Fibroblast of skin of left biceps (primary cell): Measurements from ENCODE around the gene AURKAIP1.

ENCODE experiments used
- DNase-seq, 2 experiments: peaks; one replicate each; pipeline ENCODE4 v3.0.0-alpha.2; 2013; ENCODE audit warnings: low read depth in 2 of 2

The AURKAIP1 gene

DNA sequence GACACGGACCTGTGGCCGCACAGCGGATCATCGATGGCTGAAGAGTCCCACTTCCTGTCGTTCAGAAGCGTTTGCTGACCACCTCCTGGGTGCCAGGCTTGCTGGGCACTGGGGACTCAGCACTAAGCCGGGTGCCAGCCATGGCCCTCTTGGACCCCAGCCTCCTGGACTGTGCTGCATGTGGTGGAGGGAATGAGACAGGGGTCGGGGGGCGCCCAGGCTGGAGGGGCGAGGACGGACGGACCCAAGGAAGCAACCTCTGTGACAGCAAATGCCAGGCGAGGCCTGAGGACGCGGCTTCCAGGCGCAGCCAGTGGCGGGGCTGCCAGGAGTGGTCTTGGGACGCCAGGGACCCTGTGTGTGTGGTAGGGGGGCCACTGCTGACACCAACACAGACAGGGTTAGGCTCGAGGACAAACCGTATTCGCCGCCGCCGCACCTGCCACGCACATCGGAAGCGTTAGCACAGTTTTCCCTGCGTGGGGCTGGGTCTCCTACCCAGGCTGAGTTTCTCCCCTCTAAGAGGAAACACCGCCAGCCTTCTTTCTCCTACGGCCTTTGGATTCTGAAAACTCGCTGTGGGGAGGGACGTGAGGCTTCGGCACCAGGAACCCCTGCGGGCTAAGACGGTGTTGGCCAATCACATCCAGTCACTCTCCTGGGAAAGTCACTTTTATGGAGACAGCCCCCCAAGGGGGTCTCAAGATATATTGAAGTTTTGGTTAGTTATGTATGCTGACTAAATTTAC lies 13.6 kb downstream of the AURKAIP1 start:
- DNase-seq, result no peak

GRCh38 chr1:1360506-1361169 lies 14.4 kb downstream of the AURKAIP1 start:
- DNase-seq, result peak; percentile 71 to 73

- peak; percentile 38 for DNase-seq
Measured at GRCh38 chr1:1359664-1360468, 15.1 kb downstream of the AURKAIP1 start.

DNA sequence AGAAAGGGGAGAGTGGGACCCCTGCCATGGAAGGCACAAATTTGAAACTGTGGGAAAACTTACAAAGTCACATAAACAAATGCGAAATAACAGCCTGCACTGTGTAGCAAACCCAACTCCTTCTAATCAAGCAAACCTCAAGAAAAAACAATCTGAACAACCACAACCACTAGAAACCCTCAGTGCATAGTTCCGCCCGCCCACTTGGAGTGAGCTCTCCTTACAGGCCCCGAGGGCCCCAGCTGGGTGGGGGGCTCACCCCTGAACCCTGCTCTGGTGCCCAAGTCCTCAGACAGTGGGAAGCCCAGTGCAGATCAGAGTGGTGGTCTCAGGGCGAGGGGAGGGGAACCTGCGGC lies 15.7 kb downstream of the AURKAIP1 start:
- DNase-seq, result peak; percentile 31 to 39

DNA sequence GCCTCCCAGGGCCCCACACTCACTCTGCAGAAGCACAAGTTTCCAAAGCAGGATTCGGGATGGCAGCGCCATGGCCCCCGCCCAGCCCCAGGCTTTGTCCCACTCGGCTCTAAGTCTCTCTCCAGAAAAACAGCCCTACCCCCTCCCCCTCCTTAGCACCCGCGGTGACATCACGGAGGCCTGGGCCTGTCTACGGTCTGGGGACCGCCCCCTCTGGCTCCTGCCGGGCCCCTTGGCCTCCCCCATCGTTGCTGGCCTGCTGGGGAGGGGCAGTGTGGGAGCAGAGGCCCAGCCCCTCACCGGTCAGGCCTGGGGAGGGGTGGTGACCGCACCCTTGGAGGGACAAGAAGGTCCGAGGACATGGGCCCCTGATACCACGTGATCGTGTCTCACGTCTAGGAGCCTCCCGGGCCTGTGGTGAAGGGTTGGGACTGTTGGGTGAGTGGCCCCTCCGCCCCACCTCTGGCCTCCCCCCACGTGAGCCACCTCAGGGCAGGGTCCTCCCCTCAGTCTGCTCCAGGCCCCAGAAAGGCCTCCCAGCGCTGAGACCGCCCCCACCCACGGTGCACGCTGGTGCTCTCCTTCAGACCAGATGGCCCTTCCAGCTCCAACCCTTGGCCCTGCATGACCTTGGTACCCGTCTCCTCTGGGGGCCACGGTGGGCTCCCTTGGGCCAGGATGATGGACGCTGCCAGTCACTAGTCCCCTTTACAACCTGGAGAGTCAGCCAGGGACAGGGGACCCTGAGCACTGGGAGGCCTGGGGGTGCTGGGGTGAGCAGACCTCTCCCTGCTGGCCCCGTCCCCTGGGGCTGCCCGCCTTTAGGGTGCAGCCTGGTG lies 16.4 kb downstream of the AURKAIP1 start, which contains the start of gene MXRA8:
Gene MXRA8, minus strand, starts transcription at position 123 of the 839 bp plus-strand sequence. Its CDS starts 51 bp downstream, at position 72.
- DNase-seq, result peak; percentile 63 to 69

- DNase-seq, result no peak
Measured at GRCh38 chr1:1357871-1358432, 17.1 kb downstream of the AURKAIP1 start.

GRCh38 chr1:1356796-1357401 lies 18.1 kb downstream of the AURKAIP1 start:
- DNase-seq, result no peak

GRCh38 chr1:1356166-1356795 lies 18.7 kb downstream of the AURKAIP1 start:
- DNase-seq, result no peak

DNA sequence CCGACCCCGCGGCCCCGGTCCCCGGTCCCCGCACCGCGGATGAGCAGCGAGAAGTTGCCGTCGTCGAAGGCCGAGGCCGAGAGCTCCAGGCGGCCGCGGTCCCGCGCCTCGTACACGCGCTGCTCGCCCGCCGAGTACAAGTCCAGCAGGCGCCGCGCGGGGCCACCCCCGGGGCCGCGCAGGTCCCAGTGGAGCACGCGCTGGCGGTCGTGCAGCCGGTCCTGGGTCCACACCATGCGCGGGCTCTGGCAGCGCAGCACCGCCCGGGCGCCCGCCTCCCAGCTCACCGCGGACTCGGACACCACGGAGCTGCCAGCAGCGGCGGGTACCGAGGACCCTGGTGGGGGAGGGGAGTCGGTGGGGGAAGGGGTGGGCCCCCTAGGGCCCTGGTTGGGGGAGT lies 19.6 kb downstream of the AURKAIP1 start:
- no peak for DNase-seq

DNA sequence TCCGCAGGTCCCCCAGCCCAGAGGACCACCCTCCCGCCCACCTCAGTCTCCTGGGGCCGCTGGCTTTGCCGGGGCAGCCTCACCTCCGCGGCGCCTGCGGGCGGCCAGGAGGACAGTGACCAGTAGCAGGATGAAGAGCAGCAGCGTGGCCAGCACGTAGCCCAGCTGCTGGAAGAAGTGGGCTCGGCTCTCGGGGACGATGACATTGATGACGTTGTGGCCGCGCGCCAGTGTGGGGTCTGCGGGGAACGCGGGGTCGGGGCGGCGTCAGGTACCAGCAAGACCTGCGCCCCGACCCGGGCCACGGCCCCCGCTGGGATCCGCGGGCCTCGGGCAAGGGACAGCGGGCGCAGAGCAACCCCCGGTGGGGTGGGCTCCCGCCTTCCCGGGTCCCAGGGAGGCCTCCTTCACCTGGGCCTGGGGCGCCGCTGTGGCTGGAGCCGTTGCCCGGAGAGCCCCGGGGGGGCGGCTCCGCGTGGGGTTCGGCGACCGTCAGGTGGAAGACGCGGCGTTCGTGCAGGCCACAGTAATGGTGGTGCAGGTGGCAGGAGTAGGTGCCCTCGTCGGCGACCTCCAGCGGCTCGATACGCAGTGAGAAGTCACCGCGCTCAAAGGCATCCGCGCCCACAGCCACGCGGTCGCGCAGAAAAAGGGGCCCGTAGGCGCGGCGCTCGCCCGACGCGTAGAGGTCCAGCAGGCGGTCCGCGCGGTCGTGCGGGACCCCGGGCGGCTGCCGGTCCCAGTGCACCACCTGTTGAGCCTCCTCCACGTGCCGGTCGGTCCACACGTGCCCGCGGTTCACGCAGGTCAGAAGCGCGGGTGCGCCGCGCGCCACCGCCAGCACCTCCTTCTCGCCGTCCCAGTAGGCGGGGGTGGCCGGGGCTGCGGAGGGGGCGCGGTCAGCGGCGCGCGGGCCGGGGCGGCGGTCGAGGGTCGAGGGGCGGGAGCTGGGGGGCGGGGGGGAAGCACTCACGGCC lies 20.4 kb downstream of the AURKAIP1 start:
- no peak for DNase-seq

DNA sequence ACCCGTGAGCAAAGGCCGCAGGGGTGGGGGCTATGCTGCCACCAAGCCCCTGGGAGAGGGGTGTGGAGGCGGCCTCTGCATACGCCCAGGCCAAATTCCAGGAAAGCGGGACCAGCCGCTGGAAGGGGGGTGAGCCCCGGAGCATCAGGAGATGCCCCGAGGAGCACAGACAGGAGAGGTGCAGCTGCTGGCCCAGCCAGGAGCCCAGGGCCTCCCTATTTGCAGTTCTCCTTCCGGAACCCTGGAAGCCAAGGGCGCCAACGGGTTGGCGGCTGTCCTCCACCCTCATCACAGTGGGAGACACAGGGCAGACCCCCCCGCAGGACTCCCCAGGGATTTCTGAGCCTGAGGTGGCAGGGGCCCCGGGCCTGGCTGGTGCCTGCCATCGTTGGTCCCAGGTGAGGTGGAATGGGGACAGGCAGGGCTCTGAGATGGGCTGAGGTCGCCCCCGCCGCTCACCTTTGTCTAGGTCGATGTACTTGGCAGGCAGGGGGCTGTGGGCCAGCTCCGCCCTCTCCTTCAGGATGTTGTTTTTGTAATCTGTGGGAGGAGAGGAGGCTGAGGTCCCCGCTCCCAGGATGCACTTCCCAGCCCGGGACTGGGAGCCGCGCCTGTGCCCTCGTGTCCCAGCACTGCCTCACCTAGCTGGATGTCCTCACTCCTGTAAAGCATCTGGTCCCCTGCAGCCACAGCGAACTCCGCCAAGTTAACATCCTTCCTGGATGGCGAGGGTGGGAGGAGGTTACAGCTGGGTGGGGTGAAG lies 21.4 kb downstream of the AURKAIP1 start:
- no peak for DNase-seq

DNA sequence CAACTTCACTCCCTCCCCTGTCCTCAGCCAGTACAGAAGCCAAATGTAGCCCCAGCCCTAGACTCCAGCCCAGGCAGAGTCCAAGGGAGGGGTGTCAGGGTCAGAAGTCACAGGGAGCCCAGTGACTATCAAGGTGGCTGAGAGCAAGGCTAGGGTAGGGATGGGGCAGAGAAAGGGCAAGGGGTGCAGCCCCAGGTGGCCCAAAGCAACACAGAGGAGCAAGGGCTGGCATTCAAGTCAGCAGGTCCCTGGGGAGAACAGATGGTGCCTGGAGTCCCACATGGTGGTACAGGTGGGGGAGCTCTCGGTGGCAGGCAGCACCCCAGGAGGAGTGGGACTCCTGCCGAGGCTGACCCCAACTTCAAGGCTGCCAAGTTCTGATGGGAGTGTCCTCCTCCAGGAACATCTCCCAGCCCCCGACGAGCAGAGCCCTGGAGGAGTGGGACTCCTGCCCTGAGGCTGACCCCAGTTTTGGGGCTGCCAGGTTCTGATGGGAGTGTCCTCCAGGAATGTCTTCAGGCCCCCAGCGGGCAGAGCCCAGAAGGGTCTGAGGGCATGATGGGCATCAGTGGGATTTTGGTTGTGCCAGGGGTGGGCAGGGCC lies 22.1 kb downstream of the AURKAIP1 start:
- DNase-seq, result no peak

DNA sequence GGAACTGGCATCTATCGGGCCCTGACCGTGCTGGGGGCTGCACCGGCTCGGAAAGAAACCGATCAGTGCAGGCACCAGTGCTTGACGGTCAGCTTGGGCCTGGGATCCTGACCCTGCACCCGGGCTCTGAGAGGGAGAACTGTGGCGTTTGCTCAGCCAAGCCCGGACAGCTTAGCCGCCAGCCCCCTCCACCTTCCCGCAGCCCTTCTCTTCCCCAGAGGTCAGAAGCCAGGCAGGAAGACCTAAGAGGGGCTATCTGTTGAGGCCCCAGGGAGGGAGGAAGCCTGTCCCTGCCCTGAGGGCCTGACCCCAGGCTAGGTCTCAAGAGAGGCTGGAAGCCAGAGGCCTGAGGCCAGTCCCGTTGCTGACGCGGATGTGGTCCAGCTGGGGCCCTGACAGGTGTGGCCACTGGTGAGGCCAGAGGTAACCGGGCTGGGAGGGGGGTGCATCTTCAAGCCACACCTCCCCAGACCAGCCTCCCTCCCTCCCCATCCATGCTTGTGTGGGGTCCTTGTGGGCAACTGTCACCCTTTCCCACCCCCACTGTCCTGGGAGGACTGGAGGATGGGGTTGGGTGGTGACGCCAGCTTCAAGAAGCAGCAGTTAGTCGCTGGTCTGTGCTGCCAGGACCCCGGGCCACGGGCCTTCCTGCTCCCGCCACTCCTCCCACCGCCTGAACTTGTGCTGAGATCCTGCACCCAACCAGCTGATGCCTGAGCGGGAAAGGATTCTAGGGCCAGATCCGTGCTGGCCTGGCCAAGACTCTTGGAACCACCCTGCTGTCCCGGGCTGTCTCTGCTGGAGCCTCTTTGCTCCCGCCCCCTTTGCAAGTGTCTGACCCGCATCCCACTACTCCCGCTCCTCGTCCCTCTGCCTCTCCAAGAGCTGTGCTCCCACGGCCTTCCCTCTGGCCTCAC lies 23.2 kb downstream of the AURKAIP1 start:
- DNase-seq, result no peak

GRCh38 chr1:1349256-1350012 lies 25.6 kb downstream of the AURKAIP1 start, which contains the start of gene DVL1:
TSS of gene DVL1 (minus strand) at chr1:1349418. CDS start at chr1:1349065, 353 bp downstream.
- peak; percentile 28 to 31 for DNase-seq

- no peak for DNase-seq
Measured at GRCh38 chr1:1348420-1349255, 26.4 kb downstream of the AURKAIP1 start.
